Mesothelial cell of epicardium (in vitro differentiated cells): Measurements from ENCODE around the gene C4orf50. TPM values are rescaled to one million over a fixed set of nuclear protein-coding genes. Genes with fewer than 3 reads are reported as not detected.

ENCODE experiments used
- DNase-seq, 2 experiments: peaks; one replicate each; pipeline ENCODE4 v3.0.0; 2021; ENCODE audit warnings: low spot score in 2 of 2; ENCODE audit not compliant: unreplicated experiment in 2 of 2
- H3K27ac Mint-ChIP-seq: 2 replicates; pipeline ENCODE4 v1.8.0; 2021; ENCODE audit warnings: mixed read lengths
- H3K27me3 Mint-ChIP-seq: 2 replicates; pipeline ENCODE4 v1.8.0; 2021; ENCODE audit warnings: low read depth, mixed read lengths
- H3K36me3 Mint-ChIP-seq: 2 replicates; pipeline ENCODE4 v1.8.0; 2021; ENCODE audit warnings: mixed read lengths
- H3K4me1 Mint-ChIP-seq: 2 replicates; pipeline ENCODE4 v1.8.0; 2021; ENCODE audit warnings: mixed read lengths
- H3K4me3 Mint-ChIP-seq: 2 replicates; pipeline ENCODE4 v1.8.0; 2021; ENCODE audit warnings: mild to moderate bottlenecking, moderate library complexity, mixed read lengths
- H3K9me3 Mint-ChIP-seq: 2 replicates; pipeline ENCODE4 v1.8.0; 2021; ENCODE audit warnings: mixed read lengths
- total RNA-seq: library from RNA; stranded (reverse); gene quantifications from 3 replicates; pipeline ENCODE4 v1.2.1, GENCODE V29; 2021
- TF ChIP-seq, protein P1 (sequence below): fragments of 200-600 bp; sonication (generic); IDR thresholded peaks from one replicate; pipeline ENCODE4 v1.5.0; 2021; ENCODE audit warnings: antibody characterized with exemption; ENCODE audit not compliant: unreplicated experiment

C4orf50 gene
- total RNA-seq, 1 donor from 2014 or later: 0.04 TPM

DNA sequence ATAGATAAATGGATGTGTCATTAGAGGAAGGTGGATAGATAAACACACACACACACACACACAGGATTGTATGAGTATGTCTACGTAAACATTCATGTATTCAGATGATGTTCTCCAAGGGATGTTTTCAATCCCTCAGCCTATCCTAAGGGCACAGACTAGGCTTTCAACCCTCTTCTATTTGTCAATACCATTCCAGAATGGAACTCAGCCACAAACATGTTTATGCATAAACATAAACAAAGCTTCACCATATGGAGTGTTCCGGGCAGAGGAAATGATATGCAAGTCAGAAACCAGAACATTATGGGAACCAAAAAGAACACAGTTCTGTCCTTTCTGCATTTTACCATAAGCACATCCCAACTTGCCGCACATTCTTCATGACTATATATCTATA, 150.4 kb downstream of the C4orf50 start:
- no peaks in the 10 kb centered on the region for H3K9me3 Mint-ChIP-seq
- H3K4me3 Mint-ChIP-seq: no peak overlapping the region
- no peaks in the 10 kb centered on the region for H3K36me3 Mint-ChIP-seq
- no peaks in the 10 kb centered on the region for H3K4me1 Mint-ChIP-seq
- peaks cover 9% of the 10 kb centered on the region for H3K27me3 Mint-ChIP-seq
- no peak overlapping the region for H3K27ac Mint-ChIP-seq
- DNase-seq: no peak
- TF ChIP-seq, protein P1, sequence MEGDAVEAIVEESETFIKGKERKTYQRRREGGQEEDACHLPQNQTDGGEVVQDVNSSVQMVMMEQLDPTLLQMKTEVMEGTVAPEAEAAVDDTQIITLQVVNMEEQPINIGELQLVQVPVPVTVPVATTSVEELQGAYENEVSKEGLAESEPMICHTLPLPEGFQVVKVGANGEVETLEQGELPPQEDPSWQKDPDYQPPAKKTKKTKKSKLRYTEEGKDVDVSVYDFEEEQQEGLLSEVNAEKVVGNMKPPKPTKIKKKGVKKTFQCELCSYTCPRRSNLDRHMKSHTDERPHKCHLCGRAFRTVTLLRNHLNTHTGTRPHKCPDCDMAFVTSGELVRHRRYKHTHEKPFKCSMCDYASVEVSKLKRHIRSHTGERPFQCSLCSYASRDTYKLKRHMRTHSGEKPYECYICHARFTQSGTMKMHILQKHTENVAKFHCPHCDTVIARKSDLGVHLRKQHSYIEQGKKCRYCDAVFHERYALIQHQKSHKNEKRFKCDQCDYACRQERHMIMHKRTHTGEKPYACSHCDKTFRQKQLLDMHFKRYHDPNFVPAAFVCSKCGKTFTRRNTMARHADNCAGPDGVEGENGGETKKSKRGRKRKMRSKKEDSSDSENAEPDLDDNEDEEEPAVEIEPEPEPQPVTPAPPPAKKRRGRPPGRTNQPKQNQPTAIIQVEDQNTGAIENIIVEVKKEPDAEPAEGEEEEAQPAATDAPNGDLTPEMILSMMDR: no peak

DNA sequence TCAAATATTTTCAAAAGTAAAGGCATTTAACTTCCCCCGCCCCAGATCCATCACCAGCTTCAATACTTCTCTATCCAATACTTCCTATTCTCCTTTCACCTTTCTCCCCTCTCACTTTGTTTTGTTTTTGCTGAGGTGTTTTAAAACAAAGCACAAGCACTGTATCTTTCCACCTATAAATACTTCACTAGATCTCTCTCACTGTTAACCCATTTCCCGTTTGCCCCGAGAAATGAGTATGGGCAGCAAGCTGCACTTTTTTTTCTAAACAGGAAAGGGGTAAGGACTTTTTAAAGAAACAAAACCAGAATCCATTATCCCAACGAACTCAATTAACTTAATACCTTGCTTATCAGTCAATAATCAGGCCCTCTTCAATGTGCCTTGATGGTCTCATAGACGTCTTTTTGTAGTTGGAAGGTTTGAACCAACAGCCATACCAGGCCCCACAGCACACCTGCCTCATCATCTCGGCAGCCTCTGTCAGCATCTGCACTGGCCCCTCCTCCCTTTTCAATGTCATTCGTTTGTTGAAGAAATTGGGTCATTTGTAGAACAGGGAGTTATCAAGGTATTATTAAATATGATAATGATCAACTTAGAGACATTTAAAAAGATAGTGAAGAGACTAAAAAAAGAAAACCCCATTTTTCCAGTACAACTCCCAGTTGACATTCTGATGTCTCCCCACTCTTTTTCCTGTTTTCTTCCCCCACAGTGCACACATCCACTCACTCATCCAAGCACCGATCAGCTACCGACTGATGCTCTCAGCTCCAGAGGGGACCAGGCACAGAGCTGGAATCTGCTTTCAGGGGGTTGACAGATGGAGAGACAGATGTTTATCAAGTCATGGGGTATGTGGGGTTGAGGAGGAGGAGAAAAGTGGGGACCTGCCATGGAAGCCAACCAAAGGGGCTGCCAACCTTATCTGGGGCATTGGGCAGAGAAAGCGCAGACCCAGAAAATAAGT, 151.1 kb downstream of the C4orf50 start:
- Mint-ChIP-seq H3K27ac (no peak overlapping the region), H3K36me3 (no peaks in the 10 kb centered on the region), H3K4me1 (no peaks in the 10 kb centered on the region), H3K9me3 (no peaks in the 10 kb centered on the region), H3K27me3 (peaks cover 11% of the 10 kb centered on the region), H3K4me3 (no peak overlapping the region)
- DNase-seq: no peak
- TF ChIP-seq, protein P1: no peak

DNA sequence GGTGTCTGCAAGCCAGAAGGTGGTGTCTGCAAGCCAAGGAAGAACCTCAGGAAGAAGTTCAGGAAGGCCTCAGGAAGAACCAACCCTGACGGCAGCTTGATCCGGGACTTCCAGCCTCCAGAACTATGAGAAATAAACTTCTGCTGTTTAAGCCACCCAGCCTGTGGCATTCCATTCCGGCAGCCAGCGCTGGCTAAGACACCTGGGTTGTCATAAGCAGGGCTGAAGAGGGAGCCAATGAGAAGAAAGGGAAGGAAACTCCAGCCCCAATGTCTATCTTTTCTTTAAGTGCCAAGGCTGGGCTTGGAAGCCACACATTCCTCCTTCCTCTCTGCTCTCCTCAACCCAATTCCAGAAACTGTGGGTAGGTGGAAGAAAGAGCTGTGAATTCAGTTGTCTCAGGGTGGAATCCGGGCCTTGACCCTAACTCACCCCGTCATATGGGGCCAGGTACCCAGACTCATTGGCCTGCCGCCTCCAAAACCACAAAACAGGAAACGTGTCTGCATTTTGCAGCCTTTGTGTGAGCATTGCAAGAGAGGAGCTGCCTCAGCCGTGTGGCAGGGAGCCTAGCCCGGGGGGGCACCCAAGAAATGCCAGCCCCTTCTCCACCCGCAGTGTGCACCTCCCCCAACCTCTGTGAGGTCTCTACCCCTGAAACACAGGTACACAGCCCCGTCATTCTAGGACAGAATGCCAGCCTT, 152.2 kb downstream of the C4orf50 start:
- no peak for DNase-seq
- H3K27ac Mint-ChIP-seq: no peak overlapping the region
- H3K27me3 Mint-ChIP-seq: peaks cover 13% of the 10 kb centered on the region
- H3K9me3 Mint-ChIP-seq: no peaks in the 10 kb centered on the region
- TF ChIP-seq, protein P1: no peak
- H3K4me1 Mint-ChIP-seq: no peaks in the 10 kb centered on the region
- no peak overlapping the region for H3K4me3 Mint-ChIP-seq
- H3K36me3 Mint-ChIP-seq: no peaks in the 10 kb centered on the region

DNA sequence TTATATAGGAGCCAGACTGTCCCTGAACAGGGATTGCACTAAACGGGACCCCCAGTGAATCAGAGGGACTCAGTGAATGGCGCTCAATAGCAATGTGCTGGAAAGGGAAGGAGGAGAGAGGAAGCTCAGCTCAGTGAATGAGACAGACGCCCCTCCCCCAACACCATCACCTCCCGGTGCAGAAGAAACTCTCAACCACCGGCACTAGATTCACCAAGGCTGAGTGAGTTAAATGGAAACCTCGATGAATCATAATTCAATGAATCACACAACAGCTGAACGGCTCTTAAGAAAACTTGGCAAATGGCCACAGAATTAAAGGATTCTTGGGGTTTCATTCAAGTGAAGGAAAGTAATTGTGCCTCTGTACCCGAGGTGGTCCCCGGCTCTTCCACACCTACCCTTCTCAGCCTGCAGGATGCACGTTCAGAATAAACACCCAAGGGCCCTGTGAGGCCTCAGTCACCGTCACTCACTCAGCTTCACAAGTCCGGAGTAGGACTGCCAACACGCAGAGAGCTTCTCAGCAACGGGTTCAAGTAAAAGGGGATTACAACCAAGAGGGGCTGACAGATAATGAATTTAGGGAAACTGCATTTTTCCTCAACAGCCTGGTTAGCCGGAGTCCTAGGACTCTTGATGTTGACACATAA, 154.6 kb downstream of the C4orf50 start:
- DNase-seq: no peak
- no peak overlapping the region for H3K4me3 Mint-ChIP-seq
- H3K4me1 Mint-ChIP-seq: no peaks in the 10 kb centered on the region
- peaks cover 10% of the 10 kb centered on the region for H3K27me3 Mint-ChIP-seq
- no peak overlapping the region for H3K27ac Mint-ChIP-seq
- TF ChIP-seq, protein P1: no peak
- H3K36me3 Mint-ChIP-seq: no peaks in the 10 kb centered on the region
- H3K9me3 Mint-ChIP-seq: no peaks in the 10 kb centered on the region

DNA sequence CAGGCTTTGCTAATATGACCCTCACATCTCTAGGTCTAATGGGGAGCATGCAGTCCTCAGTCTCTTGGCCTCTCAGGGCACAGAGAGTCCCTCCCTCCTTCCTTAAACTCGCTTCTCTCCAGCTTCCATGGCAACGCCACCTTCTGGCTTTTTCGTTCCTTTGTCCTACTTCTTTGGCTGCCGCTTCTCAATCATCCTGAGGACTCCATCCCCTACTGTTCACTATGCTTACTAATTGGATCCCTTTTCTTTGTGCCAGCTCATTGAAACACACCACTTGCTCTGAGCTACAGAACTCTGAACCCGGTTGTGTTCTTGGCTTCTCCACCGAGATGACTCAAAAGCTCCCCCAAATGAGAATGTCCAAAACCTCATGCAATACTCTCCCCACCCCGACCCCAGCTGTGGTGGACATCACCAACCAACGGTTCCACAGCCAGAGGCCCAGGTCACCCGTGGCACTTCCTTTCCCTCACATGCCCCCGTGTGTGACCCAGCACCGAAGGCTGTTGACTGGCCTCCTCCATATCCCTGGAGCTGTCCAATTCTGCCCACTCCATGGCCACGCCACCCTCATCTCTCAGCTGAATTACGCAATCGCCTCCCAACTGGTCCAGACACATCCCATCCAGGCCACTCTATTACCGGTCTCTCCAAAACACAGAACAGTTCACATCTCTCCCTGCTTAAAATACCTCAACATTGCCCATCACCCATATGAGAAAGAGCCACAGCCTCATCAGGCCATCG, 160.0 kb downstream of the C4orf50 start:
- TF ChIP-seq, protein P1: no peak
- no peaks in the 10 kb centered on the region for H3K36me3 Mint-ChIP-seq
- no peaks in the 10 kb centered on the region for H3K4me1 Mint-ChIP-seq
- no peak overlapping the region for H3K4me3 Mint-ChIP-seq
- no peaks in the 10 kb centered on the region for H3K9me3 Mint-ChIP-seq
- DNase-seq: no peak
- no peak overlapping the region for H3K27ac Mint-ChIP-seq
- H3K27me3 Mint-ChIP-seq: peaks cover 4% of the 10 kb centered on the region
